Endodermal cell (in vitro differentiated cells): ENCODE measurements around the gene CCR9. TPM values are rescaled to one million over a fixed set of nuclear protein-coding genes. Genes with fewer than 3 reads are reported as not detected.

ENCODE experiments used
- DNase-seq: peaks from one replicate; pipeline ENCODE4 v3.0.0-alpha.2; 2017
- H3K27ac ChIP-seq: 2 replicates; pipeline ENCODE4 v1.5.1; 2013; ENCODE audit warnings: mild to moderate bottlenecking, low read depth, low read length, moderate library complexity
- H3K27me3 ChIP-seq: 2 replicates; pipeline ENCODE4 v1.6.1; 2013; ENCODE audit warnings: mild to moderate bottlenecking, low read length, moderate library complexity; ENCODE audit not compliant: insufficient read depth, control insufficient read depth, poor library complexity, severe bottlenecking
- H3K36me3 ChIP-seq: 2 replicates; pipeline ENCODE4 v1.7.0; 2013; ENCODE audit warnings: mild to moderate bottlenecking, low read length, moderate library complexity; ENCODE audit not compliant: control insufficient read depth, insufficient read depth
- H3K4me1 ChIP-seq: one replicate; pipeline ENCODE4 v1.7.0; 2013; ENCODE audit warnings: low read length; ENCODE audit not compliant: control insufficient read depth, insufficient read depth
- H3K4me3 ChIP-seq: 2 replicates; pipeline ENCODE4 v1.5.1; 2013; ENCODE audit warnings: mild to moderate bottlenecking, low read length, moderate library complexity
- H3K9ac ChIP-seq: 2 replicates; pipeline ENCODE4 v1.6.1; 2013; ENCODE audit warnings: mild to moderate bottlenecking, low read length, moderate library complexity; ENCODE audit not compliant: poor library complexity, severe bottlenecking; ENCODE audit errors: extremely low read depth
- H3K9me3 ChIP-seq: 2 replicates; pipeline ENCODE4 v1.6.1; 2013; ENCODE audit warnings: mild to moderate bottlenecking, low read length, moderate library complexity; ENCODE audit not compliant: control insufficient read depth
- H3K27ac Mint-ChIP-seq: 2 replicates; pipeline ENCODE4 v1.8.0; 2020; ENCODE audit warnings: mixed read lengths
- H3K27me3 Mint-ChIP-seq: 2 replicates; pipeline ENCODE4 v1.8.0; 2021; ENCODE audit warnings: mild to moderate bottlenecking, mixed read lengths; ENCODE audit not compliant: insufficient read depth
- H3K36me3 Mint-ChIP-seq: 2 replicates; pipeline ENCODE4 v1.8.0; 2020; ENCODE audit warnings: low read depth, mixed read lengths
- H3K4me1 Mint-ChIP-seq: 2 replicates; pipeline ENCODE4 v1.8.0; 2020; ENCODE audit warnings: mixed read lengths
- H3K4me3 Mint-ChIP-seq: 2 replicates; pipeline ENCODE4 v1.8.0; 2020; ENCODE audit warnings: mild to moderate bottlenecking, moderate library complexity, mixed read lengths
- H3K9me3 Mint-ChIP-seq: 2 replicates; pipeline ENCODE4 v1.8.0; 2020; ENCODE audit warnings: mild to moderate bottlenecking, mixed read lengths
- CTCF ChIP-seq: fragments of 200-600 bp; sonication (generic); conservative IDR thresholded peaks from 2 replicates; pipeline ENCODE4 v1.5.0; 2021; ENCODE audit warnings: antibody characterized with exemption, mild to moderate bottlenecking
- WGBS, 2 experiments: methylation state at CpG; one replicate each; pipeline versions ENCODE4 v1.1.5 to v1.1.7; 2013; ENCODE audit warnings: missing lambda C conversion rate in 2 of 2, mixed read lengths in 1 of 2; ENCODE audit not compliant: insufficient coverage in 1 of 2, insufficient read length in 1 of 2; 5-methylcytosine and 5-hydroxymethylcytosine counted together
- total RNA-seq, 2 donors: library from RNA; stranded (reverse); fragmentation: NEBNext Ultra II Directional in 1 of 2; extraction: Animal tissue kit (Norgen Biotek cat#: 25700) in 1 of 2; gene quantifications; 2 replicates in 1 of 2; 3 replicates in 1 of 2; pipeline ENCODE4 v1.2.1, GENCODE V29; 2021

CCR9 gene
- total RNA-seq, 2 donors from 2014 or later: not detected

DNA sequence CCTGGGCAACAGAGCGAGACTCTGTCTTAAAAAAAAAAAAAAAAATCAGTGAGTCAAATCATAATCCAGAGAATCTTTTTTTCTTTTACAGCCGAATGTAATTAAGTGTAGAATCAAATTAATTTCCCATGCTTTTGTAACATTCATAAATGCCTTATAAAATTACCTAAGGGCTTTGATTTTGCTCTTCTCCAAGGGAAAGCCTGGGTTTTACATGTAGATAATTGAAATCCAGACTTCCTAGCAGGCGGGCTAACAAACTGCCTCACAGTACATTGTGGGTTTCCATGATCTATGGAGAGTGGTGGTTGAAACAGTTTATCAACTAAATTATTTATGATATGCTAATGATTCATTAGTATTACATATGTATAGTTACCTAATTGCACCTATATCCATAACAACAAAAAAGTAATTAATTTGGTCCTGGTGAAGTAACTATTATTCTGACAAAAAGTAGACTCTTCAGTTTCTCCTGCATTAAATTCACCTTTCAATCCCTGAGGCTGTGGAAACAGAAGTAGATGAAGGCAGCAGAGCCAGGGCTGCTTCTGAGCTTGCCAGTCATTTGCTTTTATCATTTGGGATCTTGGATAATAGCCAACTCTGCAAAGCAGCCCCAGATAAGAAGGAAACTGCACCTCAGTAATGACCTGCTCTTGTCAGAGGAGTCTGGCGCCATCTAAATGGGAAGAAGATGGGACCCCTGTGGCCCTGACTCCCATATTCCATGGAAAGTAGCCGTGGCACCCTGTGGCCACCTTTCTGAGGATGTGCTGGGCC lies 9.5 kb downstream of the CCR9 start:
- no peaks in the 10 kb centered on the region for H3K4me1 ChIP-seq
- no peak overlapping the region for H3K27ac ChIP-seq
- H3K9me3 ChIP-seq: no peaks in the 10 kb centered on the region
- H3K27ac Mint-ChIP-seq: no peak overlapping the region
- no peak for TF ChIP-seq CTCF
- no peaks in the 10 kb centered on the region for H3K27me3 ChIP-seq
- no peak overlapping the region for H3K4me3 Mint-ChIP-seq
- H3K9ac ChIP-seq: no peak overlapping the region
- H3K4me3 ChIP-seq: no peak overlapping the region
- DNase-seq: no peak
- 91 to 93% methylated on average over 2 to 5 of the region's 5 CpGs for WGBS, 2 experiments
- H3K4me1 Mint-ChIP-seq: peaks cover 5% of the 10 kb centered on the region
- H3K36me3 Mint-ChIP-seq: no peaks in the 10 kb centered on the region
- peaks cover 4% of the 10 kb centered on the region for H3K27me3 Mint-ChIP-seq
- no peaks in the 10 kb centered on the region for H3K36me3 ChIP-seq
- H3K9me3 Mint-ChIP-seq: no peaks in the 10 kb centered on the region

DNA sequence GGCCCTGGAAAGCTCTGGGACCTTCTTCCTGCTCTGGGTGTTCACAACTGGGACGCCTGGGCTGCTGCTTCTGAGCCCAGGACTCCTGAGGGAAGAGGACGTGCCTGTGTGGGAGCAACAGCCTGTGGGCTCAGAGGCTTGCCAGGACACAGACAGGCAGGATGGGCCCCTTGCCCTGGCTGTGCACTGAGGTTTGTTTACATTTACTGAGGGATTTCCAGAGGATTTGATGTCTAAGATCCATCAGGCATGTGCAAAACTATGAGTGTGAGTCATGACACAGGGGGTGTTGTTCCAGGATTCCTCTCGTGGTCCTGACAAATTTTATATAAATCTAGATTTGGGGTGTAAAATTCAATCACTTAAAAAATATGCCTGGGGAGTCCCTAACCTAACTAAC lies 10.6 kb downstream of the CCR9 start:
- Mint-ChIP-seq H3K4me1 (peaks cover 5% of the 10 kb centered on the region), H3K36me3 (no peaks in the 10 kb centered on the region), H3K9me3 (no peaks in the 10 kb centered on the region), H3K27me3 (peaks cover 5% of the 10 kb centered on the region), H3K4me3 (no peak overlapping the region), H3K27ac (no peak overlapping the region)
- no peak for TF ChIP-seq CTCF
- no peaks in the 10 kb centered on the region for H3K27me3 ChIP-seq
- 87% methylated on average over 3 of the region's 3 CpGs; no CpG with 5 or more reads in 1 of the 2 experiments for WGBS, 2 experiments
- no peak for DNase-seq
- H3K4me3 ChIP-seq: no peak overlapping the region
- H3K9ac ChIP-seq: no peak overlapping the region
- no peaks in the 10 kb centered on the region for H3K36me3 ChIP-seq
- no peaks in the 10 kb centered on the region for H3K9me3 ChIP-seq
- no peak overlapping the region for H3K27ac ChIP-seq
- no peaks in the 10 kb centered on the region for H3K4me1 ChIP-seq

- 91 to 93% methylated on average over 2 to 3 of the region's 3 CpGs for WGBS, 2 experiments
- H3K4me3 ChIP-seq: no peak overlapping the region
- Mint-ChIP-seq H3K4me3 (no peak overlapping the region), H3K9me3 (no peaks in the 10 kb centered on the region), H3K27ac (no peak overlapping the region), H3K4me1 (no peaks in the 10 kb centered on the region), H3K27me3 (peaks cover 10% of the 10 kb centered on the region), H3K36me3 (no peaks in the 10 kb centered on the region)
- no peak for DNase-seq
- no peaks in the 10 kb centered on the region for H3K9me3 ChIP-seq
- H3K27ac ChIP-seq: no peak overlapping the region
- H3K27me3 ChIP-seq: no peaks in the 10 kb centered on the region
- no peak for TF ChIP-seq CTCF
- H3K9ac ChIP-seq: no peak overlapping the region
- H3K36me3 ChIP-seq: no peaks in the 10 kb centered on the region
- H3K4me1 ChIP-seq: no peaks in the 10 kb centered on the region
These were observed 18.6 kb downstream of the CCR9 start for GRCh38 chr3:45904931-45905330.
